ENCODE results near the gene SPATA46. TPM values are rescaled to one million over a fixed set of nuclear protein-coding genes. Genes with fewer than 3 reads are reported as not detected.

The SPATA46 gene
- total and polyA plus RNA-seq, 9 of the 15 experiments (the other 6 are each of a cell fraction or from before 2014, with no cell fraction given) = 0.04 to 0.11 TPM; not detected in 7

DNA sequence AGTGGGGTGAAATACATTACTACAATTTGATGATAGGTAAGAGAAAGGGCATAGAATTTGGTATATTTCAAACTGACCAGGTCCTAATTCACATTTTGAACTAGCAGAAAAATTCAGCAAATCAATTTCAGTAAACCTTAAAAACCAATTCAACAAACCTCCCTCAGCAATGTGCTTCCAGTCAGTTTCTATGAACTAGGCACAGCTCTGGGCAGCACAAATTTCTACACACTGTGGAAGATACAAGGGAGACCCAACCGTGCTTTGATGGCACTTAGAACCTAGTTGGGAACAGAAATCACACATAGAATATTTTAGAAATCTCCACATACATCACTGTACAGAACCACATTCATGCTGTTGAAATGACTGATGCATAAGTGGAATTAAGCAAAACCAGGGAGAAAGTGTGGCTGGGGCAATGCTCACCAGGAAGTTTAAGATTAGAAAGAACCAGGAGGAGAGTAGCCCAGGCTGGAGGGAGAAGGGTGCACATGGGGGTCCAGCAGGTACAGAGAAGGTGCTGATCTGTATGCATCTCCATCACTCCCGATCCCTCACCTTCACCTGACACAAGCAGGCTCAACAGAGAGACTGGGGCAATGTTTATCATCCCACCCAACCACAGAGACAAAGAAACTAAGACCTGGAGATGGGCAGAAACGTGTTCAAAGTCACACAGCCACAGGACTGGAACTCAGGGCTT is 19.7 kb upstream of the SPATA46 start (continued):
- TF ChIP-seq, protein P1, sequence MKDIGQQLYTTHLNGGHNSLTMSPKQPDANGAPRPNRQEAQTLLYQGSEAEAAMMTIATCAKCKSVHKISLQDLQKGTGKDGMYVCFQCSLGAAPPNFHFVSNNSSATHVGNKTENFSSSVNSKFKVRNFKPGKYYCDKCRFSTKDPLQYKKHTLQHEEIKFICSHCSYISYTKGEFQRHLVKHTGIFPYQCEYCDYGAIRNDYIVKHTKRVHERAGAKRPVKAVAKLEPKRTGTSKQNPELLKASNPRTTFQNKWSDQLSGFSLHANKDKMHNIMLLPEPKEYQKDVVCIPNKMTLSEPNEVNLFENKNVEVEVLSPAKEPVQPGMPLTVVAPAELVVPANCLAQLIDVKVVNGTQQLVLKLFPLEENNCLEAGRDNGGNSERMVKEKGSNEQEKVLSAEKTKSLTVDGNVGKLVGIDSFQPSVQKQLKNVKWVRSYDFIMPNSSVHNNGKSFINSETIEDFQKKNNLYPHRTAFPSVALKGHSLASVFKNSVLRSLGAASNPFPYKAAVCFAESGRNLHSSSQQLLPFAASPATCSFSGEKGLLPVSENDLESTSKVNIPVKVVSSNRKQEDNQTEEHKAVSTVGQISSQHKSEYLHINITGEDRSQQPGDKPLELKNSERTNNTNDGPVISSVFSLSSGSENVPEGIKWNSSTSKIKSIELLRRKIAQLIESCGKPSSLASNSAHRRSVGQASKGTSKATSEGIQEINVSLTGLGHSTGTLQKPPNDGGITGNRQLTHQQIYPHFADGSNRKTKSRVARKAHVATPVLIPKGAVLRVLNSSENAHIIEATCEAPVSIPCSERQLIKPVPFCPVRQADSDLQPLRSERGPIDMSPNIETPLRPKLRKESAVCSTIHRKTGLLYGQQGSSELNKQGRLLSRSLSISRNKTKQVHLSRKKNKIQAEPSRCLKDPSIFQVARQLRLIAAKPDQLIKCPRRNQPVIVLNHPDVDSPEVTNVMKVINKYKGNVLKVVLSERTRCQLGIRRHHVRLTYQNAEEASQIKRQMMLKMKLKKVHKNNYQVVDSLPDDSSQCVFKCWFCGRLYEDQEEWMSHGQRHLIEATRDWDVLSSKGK (CRISPR knock-in tag; IDR thresholded peaks at IDR 0.05) = no peak
- no peak for TF ChIP-seq ZNF41 (CRISPR knock-in tag; conservative IDR thresholded peaks at IDR 0.05)
- TF ChIP-seq, protein P2, sequence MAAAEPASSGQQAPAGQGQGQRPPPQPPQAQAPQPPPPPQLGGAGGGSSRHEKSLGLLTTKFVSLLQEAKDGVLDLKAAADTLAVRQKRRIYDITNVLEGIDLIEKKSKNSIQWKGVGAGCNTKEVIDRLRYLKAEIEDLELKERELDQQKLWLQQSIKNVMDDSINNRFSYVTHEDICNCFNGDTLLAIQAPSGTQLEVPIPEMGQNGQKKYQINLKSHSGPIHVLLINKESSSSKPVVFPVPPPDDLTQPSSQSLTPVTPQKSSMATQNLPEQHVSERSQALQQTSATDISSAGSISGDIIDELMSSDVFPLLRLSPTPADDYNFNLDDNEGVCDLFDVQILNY (CRISPR knock-in tag; IDR thresholded peaks at IDR 0.05) = no peak
- TF ChIP-seq MYBL2 (IDR thresholded peaks at IDR 0.05; ENCODE audit: low read depth) = no peak
- no peak for TF ChIP-seq MYBL2 (CRISPR knock-in tag; IDR thresholded peaks at IDR 0.05; ENCODE audit: borderline replicate concordance)
- TF ChIP-seq GMEB1 (CRISPR knock-in tag; IDR thresholded peaks at IDR 0.05) = no peak
- no peak for TF ChIP-seq ZNF143 (CRISPR knock-in tag; IDR thresholded peaks at IDR 0.05)
- TF ChIP-seq SAFB (IDR thresholded peaks at IDR 0.05; ENCODE audit: borderline replicate concordance, low read depth, low read length) = no peak
- TF ChIP-seq, protein P3, sequence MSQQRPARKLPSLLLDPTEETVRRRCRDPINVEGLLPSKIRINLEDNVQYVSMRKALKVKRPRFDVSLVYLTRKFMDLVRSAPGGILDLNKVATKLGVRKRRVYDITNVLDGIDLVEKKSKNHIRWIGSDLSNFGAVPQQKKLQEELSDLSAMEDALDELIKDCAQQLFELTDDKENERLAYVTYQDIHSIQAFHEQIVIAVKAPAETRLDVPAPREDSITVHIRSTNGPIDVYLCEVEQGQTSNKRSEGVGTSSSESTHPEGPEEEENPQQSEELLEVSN (IDR thresholded peaks at IDR 0.05; ENCODE audit: borderline replicate concordance in 1 of 2, extremely low read depth in 1 of 2, insufficient read depth in 1 of 2, insufficient read length in 1 of 2, low read depth in 1 of 2, low read length in 1 of 2, poor library complexity in 1 of 2, severe bottlenecking in 1 of 2) = no peak
- no peak for TF ChIP-seq ELF2 (CRISPR knock-in tag; IDR thresholded peaks at IDR 0.05)
- no peak for TF ChIP-seq POU5F1 (IDR thresholded peaks at IDR 0.05; ENCODE audit: borderline replicate concordance, low read depth, low read length, partially characterized antibody)
- TF ChIP-seq ZKSCAN1 (IDR thresholded peaks at IDR 0.05; ENCODE audit: low read depth, low read length) = no peak
- TF ChIP-seq ZFP36 (IDR thresholded peaks at IDR 0.05; ENCODE audit: low read depth, low read length, partially characterized antibody) = peak; percentile 3
- no peak for TF ChIP-seq NR1H2 (CRISPR knock-in tag; IDR thresholded peaks at IDR 0.05)
- no peak for TF ChIP-seq ARID2 (IDR thresholded peaks at IDR 0.05)
- TF ChIP-seq NR3C1 (CRISPR knock-in tag; IDR thresholded peaks at IDR 0.05) = no peak
- TF ChIP-seq ZNF274 (IDR thresholded peaks at IDR 0.05; ENCODE audit: borderline replicate concordance, low read depth, low read length) = no peak
- no peak for TF ChIP-seq TEAD1 (CRISPR knock-in tag; IDR thresholded peaks at IDR 0.05)
- TF ChIP-seq COPS2 (conservative IDR thresholded peaks at IDR 0.05) = no peak
- no peak for TF ChIP-seq ZNF253 (CRISPR knock-in tag; conservative IDR thresholded peaks at IDR 0.05)
